NCI-H446 (cell line): Measurements from ENCODE around the gene NAV2.

Experiments used
- DNase-seq, 2 experiments: peaks; one replicate each; lab custom pipeline; 2025; lab: John Stamatoyannopoulos, UW

NAV2 gene

DNA sequence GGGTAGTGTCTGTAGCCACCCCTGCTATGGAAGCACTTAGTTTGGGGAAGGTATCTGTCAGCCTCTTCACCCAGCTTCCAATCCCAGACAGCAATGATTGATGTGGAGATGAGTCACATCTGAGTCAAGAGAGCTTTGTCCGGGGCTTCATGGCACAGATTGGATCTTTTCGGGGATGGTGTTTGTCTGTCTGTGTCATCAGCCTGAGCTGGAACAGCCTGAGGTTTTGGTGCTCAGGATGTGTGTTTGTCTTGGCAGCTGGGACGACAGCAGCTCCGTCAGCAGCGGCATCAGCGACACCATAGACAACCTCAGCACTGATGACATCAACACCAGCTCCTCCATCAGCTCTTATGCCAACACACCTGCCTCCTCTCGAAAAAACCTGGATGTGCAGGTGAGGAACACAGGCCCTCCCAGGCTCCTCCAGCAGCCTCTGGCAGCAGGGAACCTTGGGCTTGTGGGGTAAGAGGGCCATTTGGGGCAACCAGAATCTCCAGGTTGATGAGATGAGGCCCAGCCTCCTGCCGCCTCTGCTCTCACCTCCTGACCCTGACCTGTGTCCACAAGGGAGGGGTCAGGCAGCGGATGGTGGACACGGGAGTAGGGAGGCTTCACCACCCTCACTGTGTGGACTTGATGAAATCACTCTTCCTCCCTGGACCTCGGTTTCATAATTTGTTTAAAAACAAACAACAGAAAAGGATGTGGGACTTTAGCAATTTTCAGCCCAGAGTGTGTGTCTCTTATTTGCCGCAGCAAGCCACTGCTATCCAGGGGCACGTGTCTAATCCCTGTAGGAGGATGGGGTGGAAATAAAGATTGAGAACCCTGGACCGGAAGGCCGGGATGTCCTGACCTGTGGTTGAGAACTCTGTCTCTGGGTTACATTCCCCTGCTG lies 323.3 kb downstream of the NAV2 start:
- DNase-seq: peak; percentile 51 to 84

DNA sequence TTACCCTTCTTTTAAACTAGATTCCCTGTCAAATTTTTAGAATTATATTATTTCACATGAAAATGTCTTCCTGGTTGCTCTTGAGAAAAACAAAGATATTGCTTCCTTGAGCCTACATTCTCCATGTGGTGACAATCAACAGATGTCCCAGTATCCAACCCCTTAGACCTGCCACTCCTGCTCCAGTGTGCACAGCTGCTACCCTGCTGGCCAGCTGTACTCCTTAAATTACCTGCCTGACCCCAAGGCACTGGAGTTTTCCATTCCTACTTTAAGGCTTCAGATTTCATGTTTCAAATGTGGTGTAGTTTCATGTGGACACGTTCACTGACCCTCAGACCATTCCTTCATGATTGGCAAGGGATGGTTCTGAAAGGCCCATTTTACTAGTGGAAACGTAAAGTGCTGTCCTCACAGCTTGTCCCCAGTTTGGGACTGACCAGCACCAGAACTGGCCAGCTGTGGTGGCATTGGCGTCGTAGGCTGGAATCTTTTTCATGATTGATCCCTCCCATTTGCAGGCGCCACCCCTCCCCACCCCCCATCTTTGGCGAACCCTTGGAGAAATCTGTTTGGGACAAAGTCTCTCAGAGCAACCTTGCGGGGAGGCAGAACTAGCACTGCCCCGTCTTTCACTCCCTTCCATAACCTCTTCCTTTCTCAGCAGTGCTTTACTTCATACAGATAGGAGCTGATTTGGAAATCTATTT lies 324.1 kb downstream of the NAV2 start:
- DNase-seq: no peak

DNA sequence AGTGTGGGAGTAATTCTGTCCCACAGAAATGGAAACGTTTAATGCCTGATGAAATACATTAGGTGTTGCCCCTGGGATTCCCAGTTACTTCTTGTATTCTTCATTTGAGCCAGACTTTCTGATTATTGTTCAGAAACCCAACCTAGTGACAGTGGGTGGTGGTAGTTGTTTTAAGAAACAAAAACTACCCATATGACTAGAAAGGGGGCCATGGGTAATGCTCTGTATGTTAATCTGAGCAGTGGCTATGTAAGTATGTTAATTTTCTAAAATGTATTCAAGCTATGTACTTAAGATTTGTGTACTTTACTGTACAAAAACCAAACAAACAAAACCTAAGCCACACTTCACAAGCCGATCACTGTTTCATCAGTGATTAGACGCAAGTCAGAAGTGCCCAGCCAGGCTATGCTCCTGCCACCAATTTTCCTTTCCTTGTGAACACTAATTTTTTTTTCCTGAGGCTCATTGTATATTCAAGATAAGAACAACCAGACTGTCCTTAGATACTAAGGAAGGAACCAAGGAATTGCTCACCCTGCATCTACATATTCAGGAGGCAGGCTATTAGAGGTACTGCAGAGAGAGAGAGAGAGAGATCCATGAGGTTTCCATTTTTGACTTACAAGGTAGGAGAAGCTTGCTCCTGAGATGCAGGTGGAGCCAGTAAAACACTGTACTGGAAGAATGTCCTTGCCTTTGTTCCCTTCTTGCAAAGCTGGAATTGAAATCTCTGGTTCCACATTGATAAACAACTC lies 324.9 kb downstream of the NAV2 start:
- no peak for DNase-seq

DNA sequence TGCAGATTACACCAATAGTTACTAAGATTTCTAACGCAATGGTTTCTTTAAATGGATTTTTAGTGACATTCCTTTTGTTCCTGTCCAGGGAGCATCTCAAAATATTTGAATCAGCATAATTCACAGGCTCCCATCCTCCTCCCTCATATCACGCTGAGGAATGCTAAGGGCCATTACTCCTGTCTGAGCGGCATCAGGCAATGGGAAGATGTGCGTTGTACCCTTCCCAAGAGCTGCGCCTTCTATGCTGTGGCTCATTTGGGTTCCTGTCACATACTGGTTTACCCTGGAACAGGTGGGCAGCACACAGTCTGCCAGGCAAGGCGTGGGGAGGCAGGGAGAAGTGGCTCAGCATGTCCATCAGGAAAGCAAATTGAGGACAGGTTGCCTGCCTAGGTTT lies 325.8 kb downstream of the NAV2 start:
- no peak for DNase-seq

DNA sequence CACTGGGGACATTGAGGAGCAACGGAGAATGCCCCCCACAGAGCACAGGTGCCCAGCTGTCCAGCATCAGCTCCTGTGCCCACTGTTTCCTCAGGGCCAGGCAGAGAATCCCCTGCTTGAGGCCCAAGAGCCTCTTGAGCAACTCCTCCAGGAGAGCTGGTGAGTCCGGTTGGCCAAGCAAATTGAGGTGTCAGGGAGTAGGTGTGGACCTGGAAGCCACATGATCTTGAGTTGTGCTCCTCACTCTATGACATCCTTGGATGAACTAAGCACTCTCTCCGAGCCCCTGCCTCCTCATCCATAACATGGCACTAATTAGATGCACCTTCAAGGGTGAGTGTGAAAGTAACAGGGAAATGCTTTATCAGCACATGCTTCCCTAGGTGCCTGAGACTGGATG lies 326.3 kb downstream of the NAV2 start:
- no peak for DNase-seq

DNA sequence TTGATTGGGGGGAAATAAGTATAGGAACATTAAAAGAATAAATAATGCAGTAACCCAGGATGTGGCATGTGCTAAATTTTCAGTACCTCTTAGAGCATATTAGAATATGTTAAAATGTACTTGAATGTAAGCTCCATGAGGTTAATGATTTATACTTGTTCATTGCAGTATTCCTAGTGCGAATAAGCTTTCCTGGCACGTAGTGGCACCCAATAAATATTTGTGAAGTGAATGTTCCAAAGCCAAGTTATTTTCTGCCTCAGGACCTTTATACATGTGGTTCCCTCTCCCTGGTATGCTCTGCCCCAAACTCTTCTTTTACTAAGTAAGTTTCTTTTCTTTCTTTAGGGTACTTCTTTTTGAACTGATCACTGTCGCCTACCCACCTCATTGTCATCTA lies 328.9 kb downstream of the NAV2 start:
- DNase-seq: no peak

DNA sequence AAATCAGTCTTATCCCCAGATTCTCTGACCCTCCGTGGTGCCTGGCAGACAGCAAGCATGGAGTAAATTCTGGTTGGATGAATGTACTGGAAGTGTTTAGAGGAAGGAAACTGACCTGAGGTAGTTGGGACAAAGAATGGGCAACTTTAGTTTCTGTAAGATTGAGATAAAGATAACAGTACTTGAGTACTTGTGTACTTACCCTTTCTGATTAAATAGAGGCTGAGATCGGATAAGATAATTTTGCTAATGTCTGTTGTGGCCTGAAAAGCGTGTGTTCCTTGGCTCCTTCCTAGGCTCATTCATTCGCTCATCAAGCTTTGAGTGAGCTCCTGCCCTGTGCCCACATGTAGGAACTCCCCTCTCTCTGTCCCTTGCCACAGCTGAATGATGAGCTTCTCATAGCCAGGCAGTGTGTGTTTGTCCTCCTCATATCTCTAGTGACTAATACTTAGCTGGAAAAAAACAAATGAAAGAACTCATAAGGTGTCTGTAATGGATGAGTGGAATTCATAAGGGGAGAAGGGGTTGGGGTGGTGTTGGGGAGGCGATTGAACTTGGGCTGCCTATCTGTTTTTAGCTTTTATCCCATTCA lies 329.5 kb downstream of the NAV2 start:
- no peak for DNase-seq

DNA sequence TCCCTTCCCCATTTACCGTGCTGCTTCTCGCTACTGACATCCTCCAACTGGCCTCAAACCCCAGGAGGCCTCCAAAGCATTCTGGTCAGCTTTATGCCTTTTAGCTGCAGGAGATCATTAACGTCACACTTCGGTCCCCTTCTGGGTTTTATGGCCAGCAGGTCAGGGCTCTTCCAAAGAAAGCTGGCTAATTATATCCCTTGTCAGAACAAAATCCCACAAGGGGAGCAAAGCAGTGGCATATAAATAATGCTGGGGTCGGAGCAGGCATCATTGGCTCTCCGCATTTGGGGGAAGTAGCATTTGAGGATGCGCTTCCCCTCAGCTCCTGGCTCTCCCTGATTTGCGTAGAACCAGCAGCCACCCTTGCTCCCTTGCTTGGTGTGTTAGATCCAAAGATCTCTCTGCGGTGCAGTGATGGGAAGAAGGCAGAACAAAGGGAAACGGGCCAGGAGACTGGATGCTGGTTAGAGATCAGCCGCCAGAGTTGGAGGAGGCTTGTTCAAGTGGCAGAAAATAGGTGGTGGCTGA lies 330.2 kb downstream of the NAV2 start:
- peak; percentile 57 to 86 for DNase-seq

DNA sequence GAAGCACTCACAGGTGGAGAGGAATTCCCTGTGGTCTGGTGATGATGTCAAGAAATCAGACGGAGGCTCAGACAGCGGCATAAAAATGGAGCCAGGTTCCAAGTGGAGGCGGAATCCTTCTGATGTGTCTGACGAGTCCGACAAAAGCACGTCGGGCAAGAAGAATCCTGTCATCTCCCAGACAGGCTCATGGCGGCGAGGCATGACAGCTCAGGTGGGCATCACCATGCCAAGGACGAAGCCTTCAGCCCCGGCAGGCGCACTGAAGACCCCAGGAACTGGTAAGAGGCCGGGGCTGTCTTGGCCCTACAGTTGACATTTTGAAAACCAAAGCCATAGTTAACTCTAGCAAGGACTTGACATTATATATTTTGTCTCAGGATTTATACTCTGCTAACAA lies 331.4 kb downstream of the NAV2 start:
- DNase-seq: no peak

DNA sequence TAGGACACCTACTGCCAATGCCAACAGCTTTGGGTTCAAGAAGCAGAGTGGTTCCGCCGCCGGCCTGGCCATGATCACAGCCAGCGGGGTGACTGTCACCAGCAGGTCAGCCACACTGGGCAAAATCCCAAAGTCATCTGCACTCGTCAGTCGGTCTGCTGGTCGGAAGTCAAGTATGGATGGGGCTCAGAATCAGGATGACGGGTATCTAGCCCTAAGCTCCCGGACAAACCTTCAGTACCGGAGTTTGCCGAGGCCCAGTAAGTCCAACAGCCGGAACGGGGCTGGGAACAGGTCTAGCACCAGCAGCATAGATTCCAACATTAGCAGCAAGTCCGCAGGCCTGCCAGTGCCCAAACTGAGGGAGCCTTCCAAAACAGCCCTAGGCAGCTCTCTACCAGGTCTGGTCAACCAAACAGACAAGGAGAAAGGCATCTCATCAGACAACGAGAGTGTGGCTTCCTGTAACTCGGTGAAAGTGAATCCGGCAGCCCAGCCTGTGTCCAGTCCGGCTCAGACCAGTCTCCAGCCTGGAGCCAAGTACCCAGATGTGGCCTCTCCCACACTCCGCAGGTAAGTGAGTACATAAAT lies 332.6 kb downstream of the NAV2 start:
- DNase-seq: no peak

DNA sequence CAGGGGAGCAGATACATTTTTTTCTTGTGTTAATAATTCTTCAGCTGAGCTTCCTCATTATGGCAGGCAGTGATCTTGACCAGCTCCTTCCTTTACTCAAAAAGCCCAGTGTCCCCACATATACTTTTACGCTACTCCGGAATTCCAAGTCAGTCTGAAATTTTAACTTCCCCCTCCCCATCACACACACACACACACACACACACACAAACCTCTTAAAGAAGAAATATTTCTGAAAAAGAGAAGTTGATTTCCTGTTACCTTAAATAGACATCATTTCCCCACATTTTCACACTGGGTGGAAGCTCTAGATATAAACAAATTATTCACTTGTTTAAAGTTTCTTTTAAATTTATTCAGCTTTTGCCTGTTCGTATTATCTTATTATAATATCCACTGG lies 333.8 kb downstream of the NAV2 start:
- no peak for DNase-seq

DNA sequence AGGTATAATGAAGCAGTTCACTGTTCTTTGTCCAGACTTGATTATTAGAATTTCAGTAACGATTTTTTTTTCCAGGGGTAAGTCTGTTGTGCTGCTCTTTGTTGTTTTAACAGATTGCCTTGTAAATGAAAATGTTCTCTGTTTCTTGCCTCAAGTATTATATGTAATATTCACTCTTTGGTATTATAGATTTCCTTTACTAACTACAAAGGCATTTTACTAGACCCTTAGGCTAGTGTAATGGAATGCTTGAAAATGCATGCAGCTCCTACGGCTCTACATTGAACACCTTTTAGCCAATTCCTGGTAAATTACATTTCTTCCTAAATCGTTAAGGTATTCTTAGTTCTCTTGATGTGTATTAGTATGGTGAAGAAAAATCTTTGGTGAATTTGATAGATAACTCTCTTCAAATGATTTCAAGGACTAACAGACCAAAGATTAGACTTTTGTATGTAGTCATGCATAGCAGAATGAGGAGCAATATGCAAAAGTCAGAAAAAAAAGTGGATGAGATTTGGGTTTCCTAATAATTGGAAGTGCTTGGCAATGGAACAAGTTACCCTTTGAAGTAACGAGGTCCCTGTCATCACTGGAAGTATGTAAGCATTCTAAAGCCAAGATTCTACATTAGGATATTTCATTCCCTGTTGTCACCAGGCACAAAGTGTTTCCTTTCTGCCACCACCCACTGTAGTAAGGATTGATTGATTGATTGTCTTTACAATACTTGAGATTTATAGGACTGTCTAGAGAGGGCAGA lies 334.6 kb downstream of the NAV2 start:
- DNase-seq: no peak

DNA sequence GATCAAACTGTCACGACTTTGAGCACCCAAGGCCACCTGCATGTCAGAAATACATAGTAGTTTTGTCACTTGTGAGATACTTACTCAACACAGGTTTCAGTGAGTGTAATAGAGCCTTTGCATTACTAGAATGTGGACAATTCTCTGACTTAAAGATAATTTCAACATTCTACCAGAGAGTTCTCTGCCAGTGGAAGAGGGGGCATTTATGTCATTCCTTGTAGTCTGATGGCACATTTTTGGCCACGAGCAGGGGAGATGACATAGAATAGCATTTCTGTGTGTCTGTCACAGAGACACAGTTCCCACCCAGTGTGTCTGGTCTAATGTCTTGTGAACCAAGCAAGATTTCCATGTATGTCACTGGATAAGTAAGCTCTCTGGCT lies 335.1 kb downstream of the NAV2 start:
- DNase-seq: no peak

DNA sequence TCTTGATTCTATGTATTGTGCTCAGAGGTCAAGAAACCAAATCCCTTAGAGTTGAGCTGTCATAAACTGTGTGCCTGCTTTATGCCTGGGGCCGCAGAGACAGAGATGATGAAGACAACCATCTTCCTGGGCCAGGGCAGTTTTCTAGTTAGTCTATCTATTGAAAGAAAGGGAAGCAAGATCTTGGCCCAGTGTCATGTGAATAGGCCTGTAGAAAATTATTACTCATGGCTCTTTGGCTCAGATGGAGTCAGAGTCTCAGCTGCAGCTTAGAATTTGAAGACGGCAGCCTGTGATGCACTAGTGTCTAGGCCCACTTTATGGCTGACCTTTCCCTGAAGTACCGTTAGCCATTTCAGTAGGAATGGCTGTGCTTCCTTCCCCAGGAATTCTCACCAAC lies 335.6 kb downstream of the NAV2 start:
- no peak for DNase-seq

DNA sequence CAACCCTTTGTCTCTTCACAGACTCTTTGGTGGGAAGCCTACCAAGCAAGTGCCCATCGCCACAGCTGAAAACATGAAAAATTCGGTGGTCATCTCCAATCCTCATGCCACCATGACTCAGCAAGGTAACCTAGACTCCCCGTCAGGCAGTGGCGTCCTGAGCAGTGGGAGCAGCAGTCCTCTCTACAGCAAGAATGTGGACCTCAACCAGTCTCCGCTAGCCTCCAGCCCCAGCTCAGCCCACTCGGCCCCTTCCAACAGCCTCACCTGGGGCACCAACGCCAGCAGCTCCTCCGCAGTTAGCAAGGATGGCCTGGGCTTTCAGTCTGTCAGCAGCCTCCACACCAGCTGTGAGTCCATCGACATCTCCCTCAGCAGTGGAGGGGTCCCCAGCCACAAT lies 336.1 kb downstream of the NAV2 start:
- no peak for DNase-seq

DNA sequence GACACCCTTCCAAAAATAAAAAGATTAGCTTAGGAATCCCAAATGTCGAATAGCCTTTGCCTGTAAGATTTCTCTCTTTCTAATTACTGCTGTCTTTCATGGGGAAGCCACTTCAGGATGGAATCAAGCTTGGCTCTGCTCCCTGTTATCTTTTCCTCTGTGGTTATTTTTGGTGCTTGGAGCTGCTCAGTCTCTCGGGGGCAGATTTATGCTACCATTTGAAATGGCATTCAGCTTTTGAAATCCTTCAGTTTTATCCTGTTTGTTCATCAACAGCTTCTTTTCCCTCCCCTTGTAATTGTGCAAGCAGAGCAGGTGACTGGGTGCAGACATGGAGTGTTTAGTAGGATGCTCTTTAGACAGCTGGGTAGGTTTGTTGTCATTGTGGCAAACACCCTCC lies 336.6 kb downstream of the NAV2 start:
- DNase-seq: no peak

DNA sequence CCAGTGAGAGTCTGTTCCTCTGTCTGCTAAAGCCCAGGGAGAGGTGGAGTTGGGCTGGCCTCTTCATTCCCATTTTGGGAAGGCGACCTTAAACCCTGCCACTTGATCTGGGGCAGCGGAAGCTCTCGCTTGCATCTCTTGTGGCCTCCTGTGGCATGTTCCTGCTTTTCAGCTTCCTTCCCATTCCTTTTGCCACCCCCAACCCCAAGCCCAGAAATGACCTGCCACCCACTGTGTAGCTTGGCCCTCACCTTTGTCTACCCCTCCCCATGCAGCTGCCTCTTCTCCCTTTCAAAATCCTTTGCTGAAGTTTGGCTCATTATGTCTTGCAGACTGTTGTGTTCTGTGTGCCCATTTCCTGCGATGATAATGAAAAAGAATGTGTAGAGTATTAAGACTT lies 337.4 kb downstream of the NAV2 start:
- DNase-seq: no peak

DNA sequence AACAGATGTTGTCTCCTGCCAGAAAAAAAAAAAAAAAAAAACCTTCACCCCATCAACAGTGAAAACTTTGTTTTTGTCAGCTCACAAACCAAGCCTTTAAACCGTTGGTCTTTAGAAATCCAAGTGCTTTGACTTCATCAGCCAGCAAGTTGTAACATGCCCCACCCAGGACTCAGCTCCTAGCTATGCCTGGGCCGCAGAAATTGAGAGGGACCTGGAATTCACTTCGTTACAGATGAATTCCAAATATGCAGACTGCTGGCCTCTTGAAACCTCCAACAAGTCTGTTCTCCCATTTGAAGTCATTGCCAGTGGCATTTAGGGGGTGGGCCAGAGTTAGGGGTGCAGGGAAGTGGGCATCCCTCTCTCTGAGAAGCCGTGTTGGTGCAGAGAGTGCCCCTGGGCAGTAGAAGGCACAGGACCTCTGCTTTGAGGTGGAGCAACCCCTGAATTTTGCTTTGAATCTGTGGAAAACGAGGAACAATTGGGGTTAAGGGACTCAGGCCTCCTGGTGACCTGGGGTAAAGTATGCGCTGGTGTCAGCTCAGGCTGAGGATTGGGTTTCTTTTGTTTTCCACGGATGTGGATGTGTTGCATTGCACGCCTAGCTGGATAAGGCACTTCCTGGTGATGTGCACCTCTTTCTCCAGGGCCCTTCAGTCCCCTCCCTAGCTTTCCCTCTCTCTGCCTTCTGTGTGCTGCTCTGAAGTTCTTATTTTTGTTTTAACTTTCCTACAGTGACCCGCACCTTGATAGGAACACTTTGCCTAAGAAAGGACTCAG lies 338.1 kb downstream of the NAV2 start:
- DNase-seq: peak in 1 of 2 experiments; percentile 52

DNA sequence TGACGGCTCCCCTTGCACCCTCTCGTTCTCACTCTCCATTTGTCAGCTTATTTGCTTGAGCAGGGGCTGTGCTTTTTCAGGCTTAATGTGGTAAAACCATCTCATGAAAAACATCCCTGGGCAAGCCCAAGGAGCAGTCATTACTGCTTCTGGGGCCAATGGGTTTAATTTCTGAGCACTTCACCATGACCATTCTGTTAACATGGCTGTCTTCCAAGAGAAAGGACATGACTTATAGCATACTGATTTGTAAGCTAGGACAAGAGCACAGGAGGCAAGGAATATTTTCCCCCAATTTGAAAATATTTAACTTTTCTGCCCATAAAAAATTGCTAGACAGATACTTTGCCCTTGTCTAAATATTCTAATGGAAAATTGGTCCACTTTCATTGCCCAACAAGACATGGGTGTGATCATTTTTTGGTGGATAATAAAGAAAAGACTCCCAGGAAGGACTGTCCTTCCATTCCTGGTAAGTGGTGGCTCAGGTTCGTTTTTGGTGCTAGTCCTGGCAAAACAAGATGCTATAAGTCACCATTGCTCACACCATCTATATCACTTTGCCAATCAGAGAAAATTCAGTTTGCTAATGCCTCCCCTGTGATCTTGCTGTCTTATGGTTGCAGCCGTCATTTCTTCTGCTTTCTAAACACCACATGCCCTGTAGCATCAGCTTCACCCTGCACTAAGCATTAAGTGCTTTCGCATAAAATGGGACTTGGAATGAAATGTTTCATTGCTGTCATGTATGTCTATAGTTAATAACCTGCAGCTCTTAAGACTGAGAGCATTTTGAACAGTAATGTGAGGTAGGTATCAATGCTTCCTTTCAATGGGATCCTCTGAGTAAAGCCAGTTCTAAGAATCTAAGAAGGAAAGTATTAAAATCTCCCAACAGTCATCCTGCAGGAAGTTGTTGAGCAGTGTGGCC lies 339.1 kb downstream of the NAV2 start:
- peak in 1 of 2 experiments; percentile 75 for DNase-seq
